HG02852 (cell line): Measurements from ENCODE around the gene ATP10D.
"Not testable (repeated sequence)": the region's sequence is repeated elsewhere in the genome, so short reads cannot be mapped to it uniquely, and the experiment has no call there.

ENCODE experiments used
- ATAC-seq: cut with Tn5 transposase; IDR thresholded peaks from one replicate; pipeline ENCODE4 v1.9.1; 2021; ENCODE audit warnings: mild to moderate bottlenecking, moderate library complexity; ENCODE audit not compliant: unreplicated experiment

Gene ATP10D

GRCh38 chr4:47486727-47487126, 1.7 kb downstream of the ATP10D start:
- ATAC-seq: not testable (repeated sequence)

DNA sequence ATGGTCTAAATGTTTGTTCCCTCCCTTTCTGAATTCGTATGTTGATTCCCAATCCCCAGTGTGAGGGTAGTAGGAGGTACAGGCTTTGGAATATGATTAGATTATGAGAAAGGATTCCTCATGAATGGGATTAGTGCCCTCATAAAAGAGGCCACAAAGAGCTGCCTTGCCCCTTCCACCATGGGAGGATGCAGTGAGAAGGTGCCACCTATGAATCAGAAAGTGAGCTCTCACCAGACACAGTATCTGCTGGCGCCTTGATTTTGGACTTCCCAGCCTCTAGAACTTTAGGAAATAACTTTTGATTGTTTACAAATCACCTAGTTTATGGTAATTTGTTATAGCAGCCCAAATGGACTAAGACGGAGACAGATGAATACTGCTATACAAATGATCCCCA, 3.6 kb downstream of the ATP10D start:
- no peak for ATAC-seq

- peak; percentile 83 for ATAC-seq
Observed at GRCh38 chr4:47490550-47490949, 5.5 kb downstream of the ATP10D start.

GRCh38 chr4:47493238-47494123, 8.4 kb downstream of the ATP10D start:
- ATAC-seq: peak; percentile 58

GRCh38 chr4:47494124-47494430, 9.0 kb downstream of the ATP10D start:
- no peak for ATAC-seq

DNA sequence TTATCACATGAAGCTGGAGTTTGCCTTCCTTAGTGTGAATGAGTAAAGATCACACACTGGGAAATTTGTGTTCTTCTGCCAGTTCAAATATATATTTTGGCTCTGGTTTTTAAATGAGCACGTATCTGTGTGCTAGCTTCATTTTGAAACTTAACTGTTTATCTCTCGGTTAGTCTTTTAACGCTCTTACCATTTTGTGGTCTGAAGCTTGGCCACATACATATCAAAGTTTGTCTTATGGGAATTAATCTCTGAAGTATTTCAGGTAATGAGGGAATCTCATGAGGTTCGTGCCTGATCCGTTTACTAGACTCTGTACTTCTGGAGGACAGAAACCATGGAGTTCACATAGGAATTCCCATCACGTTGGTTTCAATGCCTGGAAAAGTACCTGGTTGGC, 13.8 kb downstream of the ATP10D start:
- peak; percentile 56 for ATAC-seq

GRCh38 chr4:47499700-47500099, 14.6 kb downstream of the ATP10D start:
- ATAC-seq: peak; percentile 40

DNA sequence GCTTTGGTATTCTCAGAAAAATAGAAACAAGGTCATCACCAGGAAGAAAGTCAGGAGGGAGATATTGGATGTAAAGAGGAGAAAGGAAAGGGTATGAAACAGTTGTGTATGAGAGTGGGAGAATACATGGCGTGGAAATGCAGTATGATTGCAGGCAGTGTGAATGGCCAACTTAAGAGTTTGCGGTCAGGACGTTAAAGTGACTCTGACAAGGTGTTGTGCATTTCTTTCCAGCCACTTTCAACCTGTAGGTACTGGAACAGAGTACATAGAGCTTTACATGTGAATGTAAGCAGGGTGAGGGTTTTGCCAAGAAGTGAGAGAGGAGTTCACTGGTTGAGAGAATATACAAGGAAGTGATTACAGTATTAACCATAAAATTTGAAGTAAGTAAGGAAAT, 15.7 kb downstream of the ATP10D start:
- ATAC-seq: no peak

- ATAC-seq: no peak
Observed at GRCh38 chr4:47505147-47505546, 20.1 kb downstream of the ATP10D start.

- ATAC-seq: no peak
Observed at GRCh38 chr4:47505666-47506065, 20.6 kb downstream of the ATP10D start.

DNA sequence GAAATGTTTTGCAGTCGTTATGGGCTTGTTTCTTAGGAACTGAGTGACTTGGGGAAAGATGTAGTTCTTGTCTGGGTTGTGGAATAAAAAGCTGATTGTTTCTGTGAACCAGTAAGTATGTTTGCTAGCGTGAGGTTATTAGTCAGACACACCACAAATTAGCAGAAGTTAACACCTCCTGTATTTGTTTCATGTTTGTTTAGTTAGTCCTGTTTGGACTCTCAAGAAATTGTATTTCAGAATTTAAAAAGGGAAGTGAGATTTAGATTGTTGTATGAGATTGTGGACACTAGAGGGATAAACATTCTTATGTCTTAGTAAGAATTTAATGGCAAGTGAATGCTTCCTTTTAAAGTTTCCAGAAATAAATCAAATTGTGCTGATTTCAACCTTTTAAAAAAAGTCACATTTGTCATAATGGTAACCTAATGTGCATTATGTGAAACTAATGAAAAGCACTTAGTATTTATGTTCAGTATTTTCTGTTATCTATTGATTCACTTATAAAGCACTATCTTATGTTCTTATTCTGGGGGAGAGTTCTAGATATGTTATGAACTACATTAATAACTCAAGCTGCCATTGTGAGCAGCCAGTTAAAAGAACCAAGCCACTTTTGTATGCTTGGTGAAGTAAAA, 25.6 kb downstream of the ATP10D start:
- peak; percentile 98 for ATAC-seq

- no peak for ATAC-seq
Observed at GRCh38 chr4:47513461-47513860, 28.4 kb downstream of the ATP10D start.

DNA sequence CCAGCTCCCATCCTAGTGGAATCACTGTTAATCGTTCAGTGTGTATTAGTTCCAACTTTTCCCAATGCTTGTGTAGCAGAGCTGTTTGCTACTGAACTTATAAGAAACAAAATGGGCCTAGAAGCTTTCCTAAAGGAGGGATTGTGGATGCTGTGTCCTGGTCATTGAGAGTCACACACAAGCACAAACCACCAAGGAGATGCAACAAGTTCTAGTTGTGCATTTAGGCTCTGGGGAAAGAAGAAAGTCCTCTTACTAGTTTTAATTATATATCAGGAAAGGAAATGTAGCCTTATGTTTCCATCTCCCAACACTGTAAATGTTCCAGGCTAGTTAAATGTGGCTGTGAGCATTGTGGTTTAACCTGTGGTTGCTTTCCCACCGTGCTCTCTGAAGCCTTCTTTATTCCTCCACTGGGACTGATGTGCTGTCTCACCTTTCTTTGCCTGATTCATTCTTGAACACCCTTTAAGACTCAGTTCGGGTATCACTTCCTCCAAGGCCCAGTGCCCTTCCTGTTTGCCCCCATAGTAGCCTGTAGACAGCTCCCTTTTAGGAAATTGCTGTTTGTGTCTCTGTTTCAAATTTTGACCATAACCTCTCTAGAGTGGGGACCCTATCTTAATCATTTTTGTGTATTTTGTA, 34.3 kb downstream of the ATP10D start:
- ATAC-seq: peak; percentile 100

GRCh38 chr4:47525154-47525819, 40.2 kb downstream of the ATP10D start:
- ATAC-seq: no peak

- no peak for ATAC-seq
Observed at GRCh38 chr4:47526281-47526680, 41.2 kb downstream of the ATP10D start.

GRCh38 chr4:47528646-47529045, 43.6 kb downstream of the ATP10D start:
- ATAC-seq: not testable (repeated sequence)

DNA sequence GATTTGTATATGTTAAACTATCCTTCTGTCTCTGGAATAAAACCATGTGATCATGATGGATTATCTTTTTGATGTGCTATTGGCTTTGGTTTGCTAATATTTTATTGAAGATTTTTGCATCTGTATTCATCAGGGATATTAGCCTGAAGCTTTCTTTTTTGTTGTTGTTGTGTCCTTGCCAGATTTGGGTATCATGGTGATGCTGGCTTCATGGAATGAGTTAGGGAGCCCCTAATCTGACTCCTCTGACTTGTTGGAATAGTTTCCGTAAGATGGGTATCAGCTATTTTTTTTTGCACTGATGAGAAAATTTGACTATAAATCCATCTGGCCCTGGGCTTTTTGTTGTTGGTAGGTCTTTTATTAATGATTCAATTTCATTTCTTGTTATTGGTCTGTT, 45.7 kb downstream of the ATP10D start:
- no peak for ATAC-seq

DNA sequence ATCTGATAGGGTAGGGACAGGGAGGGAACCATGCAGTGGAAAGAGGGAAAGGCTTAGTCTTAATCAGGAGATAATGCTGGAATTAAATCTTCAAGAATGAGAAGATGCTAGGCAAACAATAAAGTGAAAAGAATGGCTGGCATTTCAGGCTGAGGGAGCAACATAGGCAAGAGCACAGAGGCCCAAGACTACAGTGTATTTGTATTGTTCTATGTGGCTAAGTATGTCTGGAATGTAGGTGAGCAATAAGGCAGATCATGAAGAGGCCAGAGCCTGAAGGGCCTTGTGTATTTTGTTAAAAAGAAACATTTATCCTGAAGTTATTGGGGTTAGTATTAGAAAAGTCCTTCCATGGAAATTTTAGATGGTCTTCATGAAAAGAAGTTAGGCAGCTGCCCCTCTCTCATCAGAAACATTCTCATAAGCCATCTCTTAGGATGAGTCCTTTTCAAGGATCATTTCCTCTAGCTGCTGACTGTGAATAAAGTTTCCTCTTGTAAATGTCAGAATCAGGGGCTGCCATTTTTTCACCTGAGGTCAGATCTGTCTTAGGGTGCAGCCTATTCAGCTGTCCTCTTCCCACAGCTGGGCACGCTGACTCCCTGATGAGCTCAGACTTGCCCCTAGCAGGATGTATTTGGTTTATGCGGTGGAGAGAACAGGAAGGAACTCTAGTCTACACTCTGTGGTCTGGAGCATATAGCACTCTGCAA, 46.3 kb downstream of the ATP10D start:
- ATAC-seq: peak; percentile 99

DNA sequence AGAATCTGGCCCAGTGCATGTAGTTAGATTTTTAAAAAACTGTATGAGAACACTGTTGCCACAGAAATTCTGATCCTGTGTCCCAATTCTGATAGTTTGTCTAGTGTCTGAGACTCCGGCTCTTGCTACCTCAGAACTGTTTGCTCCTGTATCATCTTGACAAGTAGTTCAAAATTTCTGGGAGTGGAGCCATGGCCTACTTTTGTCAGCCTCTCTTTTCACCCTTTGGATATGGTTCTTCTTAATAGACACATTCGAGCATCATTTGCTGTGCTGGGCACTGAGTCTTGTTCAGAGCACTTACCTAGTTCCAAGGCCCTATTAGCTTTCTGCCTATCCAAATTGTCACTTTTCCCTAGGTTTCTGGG, 46.9 kb downstream of the ATP10D start:
- no peak for ATAC-seq

DNA sequence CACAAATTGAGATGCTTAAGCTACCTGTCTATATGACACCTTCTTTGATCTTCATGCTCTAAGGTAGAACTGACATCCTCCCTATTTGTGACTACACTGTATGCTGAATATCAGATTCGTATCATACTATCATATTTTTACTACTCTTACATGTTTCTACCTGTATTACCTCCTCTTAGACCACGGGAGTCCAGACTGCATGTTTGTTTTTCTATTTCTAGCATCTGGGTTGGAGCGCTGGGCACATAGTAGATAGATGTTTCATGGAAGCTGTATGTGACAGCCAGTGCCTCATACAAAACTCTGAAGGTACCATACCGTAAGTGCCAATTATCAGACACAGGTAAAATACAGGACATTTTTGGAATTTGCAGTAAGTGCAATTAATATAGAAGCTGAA, 47.6 kb downstream of the ATP10D start:
- no peak for ATAC-seq
